Adrenal gland (tissue), 5 donors: Measurements from ENCODE around the gene DENND5A.

ENCODE experiments used
- POLR2A ChIP-seq, 2 donors: fragments of 450-650 bp; IDR thresholded peaks; one replicate each; pipeline ENCODE4 v1.6.1; 2017; ENCODE audit warnings: antibody characterized with exemption in 2 of 2, mild to moderate bottlenecking in 2 of 2, moderate library complexity in 1 of 2
- TF ChIP-seq, protein P1 (sequence below), 6 experiments: fragments of 450-650 bp in 4 of 6; fragments of 200-600 bp in 2 of 6; sonication (generic) in 1 of 6; IDR thresholded peaks; 1 replicate in 5 of 6; 2 replicates in 1 of 6; pipeline versions ENCODE4 v1.5.1 to v1.8.0; 2016 to 2021; ENCODE audit warnings: antibody characterized with exemption in 6 of 6, mild to moderate bottlenecking in 2 of 6, moderate library complexity in 1 of 6
- donor health status: DM: no; HTN: no; CAD: no.

DNA sequence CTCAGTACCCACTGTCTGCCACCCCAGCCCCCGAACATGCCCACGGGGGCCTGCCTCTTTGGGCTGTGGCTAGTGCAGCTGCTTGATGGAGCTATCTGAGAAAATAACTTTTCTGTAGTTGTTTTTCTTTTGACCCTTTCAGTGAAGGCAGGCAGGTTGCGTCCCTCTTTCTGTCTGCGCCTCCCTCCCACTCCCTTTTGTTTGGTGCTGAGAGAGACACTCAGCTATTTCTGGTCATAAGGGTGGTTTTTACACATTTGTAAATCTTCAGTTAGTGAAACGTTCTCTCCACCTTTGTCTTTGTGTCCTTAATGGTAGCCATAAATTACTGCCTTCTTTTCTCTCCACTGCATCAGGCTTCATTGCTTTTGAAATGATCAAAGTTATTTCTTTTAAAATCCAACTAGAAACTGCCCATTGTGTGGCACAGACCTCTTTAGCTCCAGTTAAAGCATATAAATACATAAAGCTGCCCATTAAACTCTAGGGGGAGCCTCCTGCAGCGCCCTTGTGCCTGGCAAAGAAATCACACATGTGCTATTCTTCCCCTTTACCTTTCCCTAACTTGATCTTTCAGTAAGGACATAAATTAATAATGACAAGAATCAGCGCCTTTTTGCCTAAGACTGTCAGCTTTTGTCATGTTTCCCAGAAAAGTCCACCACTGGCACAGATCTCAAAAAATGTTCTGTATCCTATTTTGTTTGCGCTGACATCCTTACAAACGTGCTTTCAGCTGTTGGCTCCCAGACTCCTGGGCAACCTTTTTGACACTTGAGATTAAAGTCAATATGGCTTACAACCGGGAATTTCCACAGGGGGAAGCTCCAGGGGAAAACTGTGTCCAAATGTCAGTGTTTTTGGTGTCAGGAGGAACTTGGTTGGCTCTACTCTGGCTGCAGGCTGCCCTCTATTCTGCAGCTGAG lies 172.0 kb downstream of the DENND5A start:
- TF ChIP-seq, protein P1, sequence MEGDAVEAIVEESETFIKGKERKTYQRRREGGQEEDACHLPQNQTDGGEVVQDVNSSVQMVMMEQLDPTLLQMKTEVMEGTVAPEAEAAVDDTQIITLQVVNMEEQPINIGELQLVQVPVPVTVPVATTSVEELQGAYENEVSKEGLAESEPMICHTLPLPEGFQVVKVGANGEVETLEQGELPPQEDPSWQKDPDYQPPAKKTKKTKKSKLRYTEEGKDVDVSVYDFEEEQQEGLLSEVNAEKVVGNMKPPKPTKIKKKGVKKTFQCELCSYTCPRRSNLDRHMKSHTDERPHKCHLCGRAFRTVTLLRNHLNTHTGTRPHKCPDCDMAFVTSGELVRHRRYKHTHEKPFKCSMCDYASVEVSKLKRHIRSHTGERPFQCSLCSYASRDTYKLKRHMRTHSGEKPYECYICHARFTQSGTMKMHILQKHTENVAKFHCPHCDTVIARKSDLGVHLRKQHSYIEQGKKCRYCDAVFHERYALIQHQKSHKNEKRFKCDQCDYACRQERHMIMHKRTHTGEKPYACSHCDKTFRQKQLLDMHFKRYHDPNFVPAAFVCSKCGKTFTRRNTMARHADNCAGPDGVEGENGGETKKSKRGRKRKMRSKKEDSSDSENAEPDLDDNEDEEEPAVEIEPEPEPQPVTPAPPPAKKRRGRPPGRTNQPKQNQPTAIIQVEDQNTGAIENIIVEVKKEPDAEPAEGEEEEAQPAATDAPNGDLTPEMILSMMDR (IDR thresholded peaks at IDR 0.05), result peak in 2 of 6 experiments; percentile 5 to 13
- no peak for TF ChIP-seq POLR2A (IDR thresholded peaks at IDR 0.05)
